Neural progenitor cell (in vitro differentiated cells): ENCODE results near the gene TRIM65. TPM values are rescaled to one million over a fixed set of nuclear protein-coding genes. Genes with fewer than 3 reads are reported as not detected.
A peak's percentile ranks its signal among the peaks of the same experiment; 100 is the strongest.

ENCODE experiments used
- DNase-seq: peaks from one replicate; pipeline ENCODE4 v3.0.0-alpha.2; 2016; ENCODE audit warnings: low spot score
- H2AFZ ChIP-seq: fragments of 200-600 bp; sonication (generic); replicated peaks from 2 replicates; pipeline ENCODE4 v1.6.1; 2016; ENCODE audit warnings: antibody characterized with exemption
- H3F3A ChIP-seq: fragments of 200-600 bp; sonication (generic); 2 replicates; pipeline ENCODE4 v1.6.1; 2016; ENCODE audit warnings: antibody characterized with exemption, low read depth
- H3K27ac ChIP-seq: fragments of 200-600 bp; sonication (generic); 2 replicates; pipeline ENCODE4 v1.5.1; 2016; ENCODE audit warnings: mild to moderate bottlenecking
- H3K27me3 ChIP-seq: fragments of 200-600 bp; sonication (generic); 2 replicates; pipeline ENCODE4 v1.6.1; 2016; ENCODE audit warnings: mild to moderate bottlenecking, moderate library complexity
- H3K36me3 ChIP-seq: fragments of 200-600 bp; sonication (generic); 2 replicates; pipeline ENCODE4 v1.5.1; 2016
- H3K4me1 ChIP-seq: fragments of 200-600 bp; sonication (generic); 2 replicates; pipeline ENCODE4 v1.6.1; 2016; ENCODE audit warnings: mixed run types
- H3K4me2 ChIP-seq: fragments of 200-600 bp; sonication (generic); 2 replicates; pipeline ENCODE4 v1.6.1; 2016
- H3K4me3 ChIP-seq: fragments of 200-600 bp; sonication (generic); 2 replicates; pipeline ENCODE4 v1.5.1; 2016
- H3K79me2 ChIP-seq: fragments of 200-600 bp; sonication (generic); 2 replicates; pipeline ENCODE4 v1.6.1; 2016; ENCODE audit warnings: low read depth
- H3K9ac ChIP-seq: fragments of 200-600 bp; sonication (generic); 2 replicates; pipeline ENCODE4 v1.6.1; 2016
- H3K9me3 ChIP-seq: fragments of 200-600 bp; sonication (generic); 2 replicates; pipeline ENCODE4 v1.5.1; 2016; ENCODE audit warnings: low read depth
- H4K20me1 ChIP-seq: fragments of 200-600 bp; sonication (generic); 2 replicates; pipeline ENCODE4 v1.6.1; 2016; ENCODE audit warnings: low read depth
- H3K27ac Mint-ChIP-seq: 3 replicates; pipeline ENCODE4 v1.8.0; 2021; ENCODE audit warnings: mixed read lengths
- H3K27me3 Mint-ChIP-seq: 2 replicates; pipeline ENCODE4 v1.8.0; 2022; ENCODE audit warnings: low read depth, mild to moderate bottlenecking, inconsistent platforms, moderate library complexity, mixed read lengths; ENCODE audit not compliant: insufficient read depth
- H3K36me3 Mint-ChIP-seq: 3 replicates; pipeline ENCODE4 v1.8.0; 2021; ENCODE audit warnings: mixed read lengths
- H3K4me1 Mint-ChIP-seq: 3 replicates; pipeline ENCODE4 v1.8.0; 2021; ENCODE audit warnings: mixed read lengths
- H3K4me3 Mint-ChIP-seq: 3 replicates; pipeline ENCODE4 v1.8.0; 2021; ENCODE audit warnings: mild to moderate bottlenecking, moderate library complexity, mixed read lengths
- H3K9me3 Mint-ChIP-seq: 3 replicates; pipeline ENCODE4 v1.8.0; 2020; ENCODE audit warnings: mixed read lengths
- EZH2 ChIP-seq: fragments of 200-600 bp; sonication (generic); IDR thresholded peaks from 2 replicates; pipeline ENCODE4 v1.6.1; 2017; ENCODE audit warnings: antibody characterized with exemption, mild to moderate bottlenecking, moderate library complexity
- EZH2phosphoT487 ChIP-seq: fragments of 200-600 bp; sonication (generic); IDR thresholded peaks from 2 replicates; pipeline ENCODE4 v1.6.1; 2017; ENCODE audit warnings: antibody characterized with exemption
- total RNA-seq: library from RNA; depleted of rRNA; stranded (reverse); fragments of >200 nt; gene quantifications from 2 replicates; pipeline ENCODE4 v1.2.3, GENCODE V29; 2015; ENCODE audit warnings: low replicate concordance
- TF ChIP-seq, protein P1 (sequence below): fragments of 200-600 bp; sonication (generic); IDR thresholded peaks from 2 replicates; pipeline ENCODE4 v1.5.1; 2017; ENCODE audit warnings: antibody characterized with exemption, mild to moderate bottlenecking

Gene TRIM65
- total RNA-seq, 1 donor from 2014 or later, result 17.2 TPM

DNA sequence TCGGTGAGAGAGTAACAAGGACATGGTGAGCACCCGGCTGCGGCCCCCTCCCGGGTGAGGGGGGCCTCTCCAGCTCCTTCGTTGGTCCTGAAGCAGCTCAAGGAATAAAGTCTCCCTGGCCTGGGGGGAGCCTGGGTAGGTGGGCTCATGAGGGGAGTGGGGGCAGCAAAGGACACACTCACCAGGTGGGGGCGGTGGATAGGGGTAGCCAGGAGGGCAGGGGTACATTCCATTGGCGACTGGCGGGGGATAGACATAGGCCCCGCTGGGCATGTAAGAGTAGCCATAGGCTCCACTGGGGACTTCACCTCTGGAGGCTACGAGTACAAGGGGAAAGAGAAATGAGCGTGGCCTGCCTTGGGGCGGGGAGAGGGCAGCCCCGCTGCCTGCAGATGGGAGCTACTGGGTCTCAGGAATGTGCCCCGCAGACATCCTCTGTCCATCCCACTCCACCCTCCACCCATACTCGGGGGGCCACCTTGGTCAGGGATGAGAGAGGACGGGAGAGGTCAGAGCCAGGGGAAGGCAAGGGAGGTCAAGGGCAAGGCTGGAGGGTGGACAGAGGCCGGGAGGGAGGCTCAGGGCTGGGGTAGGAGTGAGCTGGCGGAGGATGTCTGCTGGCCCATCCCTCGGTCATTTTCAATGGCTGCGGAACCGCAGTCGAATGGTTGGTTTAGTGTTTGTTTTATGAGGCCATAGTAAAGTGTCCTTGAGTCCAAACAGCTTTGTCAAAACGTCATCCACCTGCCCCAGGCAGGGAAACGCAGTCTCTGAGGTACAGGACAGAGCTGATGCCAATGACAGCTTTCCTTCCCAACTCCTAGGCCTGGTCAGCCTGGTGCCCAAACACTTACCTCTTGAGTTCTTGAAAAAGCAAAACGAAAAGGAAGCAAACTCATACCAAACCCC lies 48.9 kb downstream of the TRIM65 start:
- H3K4me1 ChIP-seq, result no peaks in the 10 kb centered on the region
- no peak overlapping the region for H2AFZ ChIP-seq
- no peaks in the 10 kb centered on the region for H3K36me3 ChIP-seq
- TF ChIP-seq EZH2 (no peak), EZH2phosphoT487 (no peak)
- TF ChIP-seq, protein P1, sequence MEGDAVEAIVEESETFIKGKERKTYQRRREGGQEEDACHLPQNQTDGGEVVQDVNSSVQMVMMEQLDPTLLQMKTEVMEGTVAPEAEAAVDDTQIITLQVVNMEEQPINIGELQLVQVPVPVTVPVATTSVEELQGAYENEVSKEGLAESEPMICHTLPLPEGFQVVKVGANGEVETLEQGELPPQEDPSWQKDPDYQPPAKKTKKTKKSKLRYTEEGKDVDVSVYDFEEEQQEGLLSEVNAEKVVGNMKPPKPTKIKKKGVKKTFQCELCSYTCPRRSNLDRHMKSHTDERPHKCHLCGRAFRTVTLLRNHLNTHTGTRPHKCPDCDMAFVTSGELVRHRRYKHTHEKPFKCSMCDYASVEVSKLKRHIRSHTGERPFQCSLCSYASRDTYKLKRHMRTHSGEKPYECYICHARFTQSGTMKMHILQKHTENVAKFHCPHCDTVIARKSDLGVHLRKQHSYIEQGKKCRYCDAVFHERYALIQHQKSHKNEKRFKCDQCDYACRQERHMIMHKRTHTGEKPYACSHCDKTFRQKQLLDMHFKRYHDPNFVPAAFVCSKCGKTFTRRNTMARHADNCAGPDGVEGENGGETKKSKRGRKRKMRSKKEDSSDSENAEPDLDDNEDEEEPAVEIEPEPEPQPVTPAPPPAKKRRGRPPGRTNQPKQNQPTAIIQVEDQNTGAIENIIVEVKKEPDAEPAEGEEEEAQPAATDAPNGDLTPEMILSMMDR, result no peak
- Mint-ChIP-seq H3K9me3 (no peaks in the 10 kb centered on the region), H3K4me3 (peak overlapping the region; percentile 58), H3K27ac (no peak overlapping the region), H3K36me3 (peaks cover 5% of the 10 kb centered on the region), H3K27me3 (peaks cover 2% of the 10 kb centered on the region), H3K4me1 (peaks cover 8% of the 10 kb centered on the region)
- H3K79me2 ChIP-seq, result peaks cover 2% of the 10 kb centered on the region
- DNase-seq, result no peak
- peaks cover 6% of the 10 kb centered on the region for H4K20me1 ChIP-seq
- H3K4me2 ChIP-seq, result no peak overlapping the region
- no peak overlapping the region for H3K4me3 ChIP-seq
- H3K9me3 ChIP-seq, result no peaks in the 10 kb centered on the region
- no peak overlapping the region for H3K27ac ChIP-seq
- H3K27me3 ChIP-seq, result no peaks in the 10 kb centered on the region
- H3K9ac ChIP-seq, result no peak overlapping the region
- H3F3A ChIP-seq, result peaks cover 20% of the 10 kb centered on the region

DNA sequence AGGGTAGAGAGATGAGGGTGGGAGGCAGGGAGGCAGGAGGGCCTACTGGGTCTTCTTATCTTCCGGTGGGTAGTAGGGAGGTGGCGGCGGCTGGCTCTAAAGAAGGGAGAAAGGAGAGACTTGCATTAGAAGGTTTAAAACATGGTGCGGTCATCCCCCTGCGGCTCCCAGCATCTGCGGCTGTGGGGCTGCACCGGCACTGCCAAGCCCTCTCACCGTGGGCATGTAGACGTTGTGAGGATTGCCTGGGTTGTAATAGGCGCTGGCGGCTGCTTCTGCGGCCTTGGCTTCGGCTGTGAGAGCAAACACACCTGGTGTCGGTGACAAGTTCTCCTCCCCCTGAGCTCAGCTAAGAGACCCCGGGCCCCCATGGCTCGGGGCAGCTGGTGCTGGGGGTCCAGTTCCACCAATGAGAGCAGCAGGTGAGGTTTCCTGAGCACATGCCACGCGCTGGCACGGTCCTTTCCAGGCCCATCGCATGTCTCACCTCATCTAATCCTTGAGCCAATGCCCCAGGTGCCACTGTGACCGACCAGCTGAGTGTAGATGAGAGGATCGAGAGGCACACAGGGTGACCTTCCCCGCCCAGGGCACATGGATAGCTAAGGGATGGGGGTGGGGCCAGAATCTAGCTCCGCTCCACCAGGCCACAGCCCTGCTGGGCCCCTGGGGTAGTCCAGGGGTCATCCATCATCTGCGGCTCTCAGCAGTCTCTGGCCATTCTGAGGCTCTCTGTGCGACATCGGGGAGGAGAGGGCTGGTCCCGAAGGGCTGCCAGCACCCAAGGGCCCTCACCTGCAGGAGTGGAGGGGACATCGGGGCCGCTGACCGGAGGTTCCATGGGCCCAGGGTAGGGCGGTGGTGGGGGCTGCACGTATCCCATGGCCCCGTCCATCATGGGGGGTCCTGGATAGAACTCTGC lies 49.8 kb downstream of the TRIM65 start:
- Histone ChIP-seq H3K9me3 (no peaks in the 10 kb centered on the region), H4K20me1 (peaks cover 6% of the 10 kb centered on the region), H3K4me3 (no peak overlapping the region), H3K27ac (no peak overlapping the region), H3K9ac (no peak overlapping the region), H3K27me3 (no peaks in the 10 kb centered on the region), H2AFZ (no peak overlapping the region), H3K4me1 (no peaks in the 10 kb centered on the region), H3K4me2 (no peak overlapping the region), H3K36me3 (no peaks in the 10 kb centered on the region), H3K79me2 (no peaks in the 10 kb centered on the region), H3F3A (peaks cover 20% of the 10 kb centered on the region)
- Mint-ChIP-seq H3K36me3 (peaks cover 5% of the 10 kb centered on the region), H3K9me3 (no peaks in the 10 kb centered on the region), H3K27me3 (peaks cover 2% of the 10 kb centered on the region), H3K4me1 (peaks cover 6% of the 10 kb centered on the region), H3K4me3 (no peak overlapping the region), H3K27ac (no peak overlapping the region)
- no peak for DNase-seq
- TF ChIP-seq, protein P1, result no peak
- TF ChIP-seq EZH2phosphoT487 (no peak), EZH2 (no peak)

DNA sequence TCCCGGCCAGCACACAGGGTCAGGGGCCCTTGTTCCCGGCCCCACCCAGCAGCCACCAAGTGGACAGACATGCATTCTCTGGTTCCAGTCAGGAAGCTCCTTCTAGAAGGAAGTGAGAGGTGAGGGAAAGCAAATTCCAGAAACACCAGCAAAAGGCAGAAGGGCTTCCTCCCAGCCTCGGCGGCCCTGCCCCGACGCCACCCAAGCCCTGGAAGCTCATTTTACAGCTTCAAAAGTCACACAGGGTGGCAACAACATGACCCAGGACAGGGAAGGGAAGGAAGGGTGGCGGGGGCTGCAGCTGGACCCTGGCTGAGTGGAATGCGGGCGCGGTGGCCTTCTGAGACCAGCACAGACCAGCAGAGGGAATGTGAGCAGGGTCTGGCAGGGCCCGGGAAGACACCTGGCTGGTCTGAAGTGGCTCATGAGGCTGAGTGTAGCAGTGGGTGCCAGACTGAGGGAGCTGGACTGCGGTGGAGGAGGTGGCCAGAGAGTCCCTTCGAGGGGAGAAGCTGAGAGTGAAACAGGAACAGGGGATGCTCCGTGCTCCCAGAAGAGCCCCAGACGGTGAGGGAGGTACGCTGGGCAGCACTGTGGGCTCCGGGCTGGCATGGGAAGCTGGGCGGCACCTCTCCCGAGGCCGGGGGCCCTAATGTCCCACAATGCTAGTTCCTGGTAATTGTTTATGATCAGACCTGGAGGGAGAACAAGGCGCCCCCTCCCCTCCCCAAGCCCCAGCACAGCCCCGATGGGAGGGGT lies 50.6 kb downstream of the TRIM65 start:
- H3K9ac ChIP-seq, result no peak overlapping the region
- H4K20me1 ChIP-seq, result peaks cover 6% of the 10 kb centered on the region
- Mint-ChIP-seq H3K4me1 (peaks cover 6% of the 10 kb centered on the region), H3K36me3 (peaks cover 3% of the 10 kb centered on the region), H3K27ac (peak overlapping the region; percentile 53), H3K27me3 (peaks cover 2% of the 10 kb centered on the region), H3K9me3 (no peaks in the 10 kb centered on the region), H3K4me3 (no peak overlapping the region)
- H3K9me3 ChIP-seq, result no peaks in the 10 kb centered on the region
- H3K27me3 ChIP-seq, result no peaks in the 10 kb centered on the region
- no peak overlapping the region for H2AFZ ChIP-seq
- H3K4me3 ChIP-seq, result no peak overlapping the region
- TF ChIP-seq, protein P1, result no peak
- TF ChIP-seq EZH2phosphoT487 (no peak), EZH2 (no peak)
- H3K27ac ChIP-seq, result no peak overlapping the region
- H3K36me3 ChIP-seq, result no peaks in the 10 kb centered on the region
- peaks cover 20% of the 10 kb centered on the region for H3F3A ChIP-seq
- no peaks in the 10 kb centered on the region for H3K4me1 ChIP-seq
- H3K79me2 ChIP-seq, result no peaks in the 10 kb centered on the region
- no peak overlapping the region for H3K4me2 ChIP-seq
- DNase-seq, result no peak
